GM19025 (cell line): Measurements from ENCODE around the gene ACRBP.
A peak's percentile ranks its signal among the peaks of the same experiment; 100 is the strongest.

Source experiments
- ATAC-seq: cut with Tn5 transposase; IDR thresholded peaks from one replicate; pipeline ENCODE4 v1.9.1; 2021; ENCODE audit warnings: mild to moderate bottlenecking, low read depth, moderate library complexity; ENCODE audit not compliant: unreplicated experiment

Gene ACRBP

DNA sequence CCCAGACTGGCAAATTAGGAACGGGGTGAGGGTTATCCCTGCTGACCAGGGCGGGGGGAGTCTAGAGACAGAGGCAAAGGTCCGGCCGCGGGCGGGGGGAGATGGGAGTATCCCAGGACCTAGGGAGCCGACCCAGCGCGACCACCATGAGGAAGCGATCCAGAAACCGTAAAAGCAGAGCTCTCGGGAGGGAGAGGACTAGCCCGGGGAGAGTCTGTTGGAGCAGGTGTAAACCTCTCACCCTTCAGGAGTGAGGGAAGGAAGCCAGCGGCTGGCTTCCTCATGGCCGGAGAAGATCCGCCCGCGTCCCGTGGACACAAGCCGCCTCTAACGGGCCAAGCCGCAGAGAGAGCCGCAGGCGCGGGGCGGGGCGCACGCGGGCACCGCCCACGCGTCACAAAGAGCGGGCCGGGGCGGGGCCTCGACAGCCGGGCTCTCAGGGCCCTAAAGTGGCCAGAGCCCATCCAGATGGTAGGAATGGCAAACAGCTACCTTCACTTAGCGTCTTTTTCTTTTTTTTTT, at the start of gene ACRBP:
Gene ACRBP, minus strand, starts transcription at position 350 of the 522 bp plus-strand sequence. Its CDS starts 66 bp downstream, at position 284.
- ATAC-seq = no peak

DNA sequence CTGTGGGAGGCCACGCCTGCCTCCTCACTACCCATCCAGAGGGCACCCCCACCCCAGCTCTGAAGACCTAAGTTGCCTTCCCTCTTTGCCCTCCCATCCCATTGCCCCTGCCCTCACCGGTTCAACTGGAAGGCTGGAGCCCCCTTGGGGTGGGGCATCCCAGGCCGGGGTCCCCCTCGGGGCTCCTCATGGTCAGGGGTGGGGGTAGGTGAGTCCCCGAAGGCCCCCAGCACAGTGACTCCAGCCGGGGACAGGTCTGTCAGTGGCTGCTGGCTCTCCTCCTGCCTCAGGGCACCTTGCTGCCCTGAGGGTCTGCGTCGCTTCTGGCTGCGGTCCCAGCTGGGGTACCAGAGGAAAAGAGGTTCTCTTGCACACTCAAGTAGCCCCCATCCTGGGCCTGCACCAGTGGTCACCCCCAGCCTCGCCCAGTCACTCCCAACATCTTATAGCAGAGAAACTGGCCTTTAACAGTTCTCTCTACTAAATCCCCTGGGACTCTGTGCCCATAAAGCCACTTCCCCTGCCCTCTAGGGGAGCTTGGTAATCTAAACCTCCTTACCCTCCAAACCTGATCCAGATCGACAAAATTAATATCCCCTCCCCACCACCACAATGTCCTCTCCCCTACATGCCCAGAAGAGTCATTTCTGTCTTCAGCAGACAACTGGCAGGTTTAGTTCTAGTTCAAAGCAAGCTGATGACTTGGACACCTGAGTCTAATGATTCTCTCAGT, 48.2 kb upstream of the ACRBP start:
- ATAC-seq = no peak

DNA sequence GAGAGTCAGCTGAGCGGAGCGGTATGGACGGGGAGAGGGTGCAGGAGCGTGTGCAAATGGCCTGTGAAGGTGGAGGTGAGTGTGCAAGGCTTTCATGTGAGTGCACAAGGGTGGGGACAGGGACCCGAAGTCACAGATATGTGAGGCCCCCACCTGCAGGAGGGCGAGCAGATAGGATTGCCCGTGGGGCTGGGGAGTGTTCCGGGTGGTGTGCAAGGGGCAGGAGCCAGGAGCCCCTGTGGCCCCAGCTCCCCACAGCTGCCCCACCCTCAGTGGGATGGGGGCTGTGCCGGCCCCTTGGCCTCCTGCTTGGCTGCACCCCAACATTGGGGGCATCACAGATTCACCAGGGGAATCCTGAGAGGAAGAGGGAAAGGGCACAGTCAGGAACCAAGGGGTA, 47.5 kb upstream of the ACRBP start:
- ATAC-seq = no peak

DNA sequence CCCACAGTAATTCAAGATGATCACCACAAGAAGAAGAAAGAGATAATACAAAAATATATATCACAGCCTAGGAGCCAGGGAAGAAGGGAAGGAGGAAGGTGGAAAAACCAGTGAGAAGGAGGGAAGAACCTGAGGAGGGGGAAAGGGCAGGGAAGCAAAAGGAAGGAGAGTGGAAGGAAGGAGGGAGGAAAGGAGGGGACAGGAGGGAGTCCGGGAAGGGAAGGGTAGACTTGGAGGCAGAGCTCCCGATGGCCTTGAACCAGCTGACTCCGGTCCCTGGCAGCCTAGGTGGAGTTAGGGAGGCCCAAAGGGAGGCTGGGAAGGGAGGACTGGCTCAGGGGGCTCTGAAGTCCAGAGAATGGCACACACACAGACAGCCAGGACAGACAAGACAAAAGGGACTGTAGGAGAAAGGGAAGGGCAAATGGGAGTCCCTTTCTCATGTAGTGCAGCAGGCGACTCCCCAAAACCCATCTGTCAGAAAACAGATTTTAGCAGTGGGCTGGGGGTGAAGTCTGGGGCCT, 46.7 kb upstream of the ACRBP start:
- ATAC-seq = no peak

DNA sequence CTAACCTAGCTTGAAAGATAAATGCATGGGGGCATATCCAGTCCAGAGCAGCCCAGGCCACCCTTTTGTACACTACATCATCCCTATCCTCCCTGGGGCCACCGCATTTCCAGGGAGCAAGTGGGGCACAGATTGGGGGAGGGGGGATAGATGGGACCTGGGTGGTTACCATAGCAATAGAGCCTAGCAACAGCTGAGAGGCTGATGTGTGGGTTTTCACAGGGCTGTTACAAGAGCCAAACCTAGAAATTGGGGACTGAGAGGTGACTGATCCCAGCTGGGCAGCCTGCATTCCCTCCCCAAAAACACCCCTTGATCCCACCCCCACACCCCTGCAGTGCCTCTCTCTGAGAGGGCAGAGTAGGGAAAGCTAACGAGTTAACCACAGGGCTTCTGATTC, 45.7 kb upstream of the ACRBP start:
- no peak for ATAC-seq

DNA sequence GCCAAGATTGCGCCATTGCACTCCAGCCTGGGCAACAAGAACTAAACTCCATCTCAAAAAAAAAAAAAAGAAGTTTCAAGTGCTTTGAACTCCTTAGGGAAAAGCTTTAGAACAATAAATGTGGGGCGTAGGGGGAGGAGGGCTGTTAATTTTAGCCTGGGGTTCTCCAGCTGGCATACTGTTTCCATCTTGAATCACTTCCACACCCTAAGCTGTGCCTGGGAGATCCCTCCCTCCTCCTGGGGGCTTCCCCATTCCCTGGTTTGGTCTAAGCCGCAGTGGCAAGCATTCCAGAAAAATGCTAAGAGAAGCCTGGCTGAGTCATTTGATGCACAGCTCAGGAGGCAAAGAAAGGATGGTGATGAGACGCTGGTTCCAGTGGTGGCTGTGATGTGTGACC, 44.2 kb upstream of the ACRBP start:
- no peak for ATAC-seq

DNA sequence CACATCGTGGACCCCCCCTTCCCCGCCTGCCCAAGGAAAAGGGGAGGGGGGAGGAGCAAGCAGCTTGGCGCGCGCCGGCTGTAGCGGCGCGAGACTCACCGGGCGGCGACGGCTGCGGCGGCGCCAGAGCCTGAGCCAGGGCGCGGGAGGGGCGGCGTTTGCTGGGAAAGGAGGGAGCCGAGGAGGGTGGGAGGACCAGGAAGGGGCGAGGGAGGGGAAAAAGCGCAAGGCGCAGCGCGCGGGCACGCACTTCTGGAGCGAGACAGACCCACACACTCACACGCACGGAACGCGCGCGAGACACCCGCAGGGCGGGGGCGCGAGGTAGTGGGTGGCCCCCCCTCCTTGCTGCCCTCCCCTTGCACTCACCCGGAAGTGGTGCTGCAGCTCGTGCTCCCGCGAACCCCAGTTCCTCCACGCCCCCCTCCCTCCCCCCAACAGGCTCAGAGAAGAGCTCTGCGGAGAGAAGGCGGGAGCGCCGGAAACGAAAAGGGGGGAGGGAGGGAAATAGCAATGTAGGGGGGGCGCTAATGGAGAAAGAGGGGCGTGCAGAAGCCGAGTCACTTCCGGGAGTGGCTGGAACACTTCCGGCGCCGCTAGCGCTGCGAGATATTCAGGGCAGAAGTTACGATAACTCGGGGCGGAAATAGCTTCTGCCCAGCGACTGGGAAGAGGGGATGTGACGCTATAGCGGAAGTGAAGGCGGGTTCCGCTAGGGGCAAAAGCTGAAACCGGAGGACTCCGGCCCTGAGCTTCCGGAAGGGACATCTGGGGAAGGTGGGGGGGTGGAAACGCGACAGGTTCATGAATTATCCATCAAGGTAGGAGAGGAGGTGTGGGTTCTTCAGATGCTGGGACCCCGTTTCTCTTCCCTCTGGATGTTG, 42.0 kb upstream of the ACRBP start, which contains the start of gene ZNF384:
Gene ZNF384, minus strand, starts transcription at position 377 of the 884 bp plus-strand sequence. CDS start 9,855 bp downstream, outside the sequence.
- peak; percentile 79 for ATAC-seq

DNA sequence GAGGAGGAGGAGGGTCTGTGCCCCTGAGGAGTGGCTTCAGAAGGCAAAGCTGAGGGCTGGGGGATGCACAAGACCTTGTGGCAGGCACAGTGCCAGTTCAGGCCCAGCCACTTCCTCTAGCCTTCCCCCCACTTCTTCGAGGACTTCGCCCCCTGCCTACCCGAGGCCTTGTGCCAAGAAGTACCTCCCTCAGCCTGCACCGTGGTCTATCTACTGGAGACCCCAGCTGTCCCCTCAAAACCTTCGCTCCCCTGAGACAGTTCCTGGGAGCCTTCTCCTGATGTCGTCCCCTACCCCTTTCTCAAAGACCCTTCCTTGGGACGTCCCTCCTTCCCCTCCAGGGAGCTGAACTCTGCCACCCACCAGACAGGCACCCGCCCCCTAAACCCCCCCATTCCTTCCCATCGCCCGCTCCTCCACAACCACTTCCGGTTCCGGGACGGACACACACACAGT, 41.3 kb upstream of the ACRBP start:
- no peak for ATAC-seq

DNA sequence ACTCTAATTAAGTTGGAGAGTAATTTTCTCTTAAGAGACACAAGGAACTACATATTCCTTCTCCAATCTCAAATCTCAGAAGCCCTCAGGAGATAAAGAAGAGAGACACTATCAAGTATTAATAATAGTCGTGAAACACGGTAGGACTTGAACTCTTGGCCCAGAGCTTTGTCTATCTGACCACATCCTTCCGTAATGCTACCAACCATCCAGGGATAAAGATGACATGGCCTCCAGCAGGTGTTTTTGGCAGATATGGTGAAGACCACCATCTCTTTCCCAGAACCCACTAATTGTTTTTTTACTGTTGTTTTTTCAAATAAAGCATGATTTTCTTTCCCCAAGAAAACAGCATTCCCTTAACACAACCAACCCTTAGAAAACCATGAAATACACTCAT, 38.6 kb upstream of the ACRBP start:
- ATAC-seq = no peak

DNA sequence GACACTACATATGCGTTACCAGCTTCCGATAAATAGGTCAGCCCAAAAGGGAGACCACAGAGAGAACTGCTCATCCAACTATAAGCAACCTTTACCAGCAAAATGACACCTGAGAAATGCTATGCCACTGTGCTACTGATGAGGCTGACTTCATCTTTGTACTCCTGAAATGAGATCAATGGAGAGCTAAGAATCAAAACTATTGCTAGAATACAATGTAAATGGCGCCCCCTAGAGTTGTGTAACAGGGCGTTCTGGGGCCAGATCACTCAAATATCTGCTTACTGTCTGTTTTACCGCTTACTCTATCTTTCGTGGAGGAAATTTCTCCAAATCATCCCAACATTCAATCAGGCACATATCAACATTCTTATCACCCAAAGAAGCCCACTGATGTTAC, 37.4 kb upstream of the ACRBP start:
- ATAC-seq = no peak

DNA sequence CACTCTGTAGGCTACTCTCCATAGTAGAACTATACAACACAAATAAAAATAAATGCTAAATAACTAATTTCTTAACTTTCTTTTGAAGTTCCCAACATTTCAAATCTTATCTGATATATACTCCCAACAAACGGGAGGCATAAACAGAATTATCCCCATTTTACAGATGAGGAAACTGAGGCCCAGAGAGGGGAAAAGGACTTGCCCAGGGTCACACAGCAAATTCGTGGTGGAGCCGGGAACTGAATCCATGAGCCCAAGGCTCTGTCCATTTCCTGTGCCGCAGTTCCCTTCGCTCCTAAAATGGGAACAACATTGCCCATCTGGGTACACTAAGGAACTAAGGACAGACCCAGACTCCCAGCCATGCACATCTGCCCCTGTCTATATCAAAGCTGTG, 29.7 kb upstream of the ACRBP start:
- ATAC-seq = no peak

DNA sequence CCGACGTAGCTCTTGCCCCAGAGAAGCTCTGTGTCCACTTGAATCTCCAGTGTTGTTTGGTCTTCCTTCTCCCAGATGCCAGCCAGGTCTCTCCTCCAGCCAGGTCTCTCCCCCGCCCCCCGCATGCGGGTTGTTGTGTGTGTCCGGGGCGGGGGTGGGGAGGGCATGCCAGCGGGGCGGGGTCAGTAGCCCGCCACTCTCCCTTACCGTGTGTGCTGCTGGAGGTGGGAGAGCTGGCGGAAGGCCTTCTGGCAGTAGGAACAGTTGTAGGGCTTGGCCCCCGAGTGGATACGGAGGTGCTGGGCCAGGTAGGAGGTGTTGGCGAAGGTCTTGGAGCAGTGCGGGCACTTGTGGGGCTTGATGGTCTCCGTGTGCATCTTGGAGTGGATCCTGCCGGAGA, 24.9 kb upstream of the ACRBP start:
- ATAC-seq = no peak

DNA sequence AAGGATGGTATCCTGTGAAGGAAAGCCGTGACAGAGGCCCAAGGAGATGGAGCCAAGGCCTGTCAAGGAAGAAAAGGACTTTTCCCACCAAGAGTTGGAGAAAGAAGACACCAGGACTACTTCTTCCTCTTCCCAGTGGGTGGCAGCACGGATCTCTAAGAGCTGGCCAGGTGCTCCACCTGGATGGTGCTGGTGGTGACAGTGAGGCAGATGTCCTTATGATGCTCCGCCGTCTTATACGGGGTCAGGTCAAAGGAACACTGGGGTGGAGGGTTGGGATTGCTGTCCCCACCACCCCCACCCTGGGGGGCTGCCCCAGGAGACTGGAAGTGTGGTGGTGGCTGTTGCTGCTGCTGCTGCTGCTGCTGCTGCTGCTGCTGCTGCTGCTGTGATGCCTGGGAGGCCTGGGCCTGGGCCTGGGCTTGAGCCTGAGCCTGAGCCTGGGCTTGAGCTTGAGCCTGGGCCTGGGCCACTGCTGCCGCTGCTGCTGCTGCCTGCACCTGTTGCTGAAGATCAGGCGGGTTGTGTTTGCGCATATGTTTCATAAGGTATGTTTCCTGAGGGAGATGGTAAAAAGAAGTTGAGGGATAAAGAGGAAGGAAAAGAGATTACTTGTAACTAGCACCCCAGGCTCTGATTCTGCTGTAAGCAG, 20.5 kb upstream of the ACRBP start:
- no peak for ATAC-seq

DNA sequence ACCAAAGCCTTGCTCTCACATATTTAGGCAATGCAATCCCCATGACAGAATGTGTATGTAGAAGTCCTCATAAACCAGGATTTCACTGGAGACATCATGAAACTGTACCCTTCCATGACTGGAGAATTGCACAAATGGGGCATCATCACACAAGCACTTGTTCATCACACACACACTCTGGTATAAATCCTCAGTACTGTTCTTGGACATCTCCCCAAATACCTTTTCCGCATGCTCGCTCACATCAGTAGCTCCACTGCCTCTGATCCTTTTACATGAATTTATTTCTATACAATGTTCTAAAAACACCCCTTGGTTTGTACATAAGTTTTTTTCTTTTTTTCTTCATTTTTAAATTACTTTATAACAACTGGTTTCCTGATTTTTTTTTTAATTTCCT, 19.0 kb upstream of the ACRBP start:
- ATAC-seq = no peak

DNA sequence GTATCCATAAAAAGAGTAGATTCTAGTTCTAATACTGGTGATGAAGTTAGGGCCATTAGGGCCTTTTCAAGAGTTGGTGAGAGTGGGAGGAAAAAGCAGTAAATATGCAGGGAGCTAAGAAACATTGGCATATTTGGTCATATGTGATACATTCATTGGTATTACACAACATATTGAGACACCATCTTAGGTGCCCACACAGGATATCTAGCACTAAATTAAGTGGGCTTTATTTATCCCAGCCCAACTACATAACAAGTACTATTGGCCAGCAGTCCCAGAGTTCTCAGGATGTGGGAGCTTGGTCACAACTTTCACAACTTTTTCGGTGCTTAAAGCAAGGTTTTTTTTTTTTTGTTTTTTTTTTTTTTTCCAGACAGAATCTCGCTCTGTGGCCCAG, 17.7 kb upstream of the ACRBP start:
- ATAC-seq = no peak

DNA sequence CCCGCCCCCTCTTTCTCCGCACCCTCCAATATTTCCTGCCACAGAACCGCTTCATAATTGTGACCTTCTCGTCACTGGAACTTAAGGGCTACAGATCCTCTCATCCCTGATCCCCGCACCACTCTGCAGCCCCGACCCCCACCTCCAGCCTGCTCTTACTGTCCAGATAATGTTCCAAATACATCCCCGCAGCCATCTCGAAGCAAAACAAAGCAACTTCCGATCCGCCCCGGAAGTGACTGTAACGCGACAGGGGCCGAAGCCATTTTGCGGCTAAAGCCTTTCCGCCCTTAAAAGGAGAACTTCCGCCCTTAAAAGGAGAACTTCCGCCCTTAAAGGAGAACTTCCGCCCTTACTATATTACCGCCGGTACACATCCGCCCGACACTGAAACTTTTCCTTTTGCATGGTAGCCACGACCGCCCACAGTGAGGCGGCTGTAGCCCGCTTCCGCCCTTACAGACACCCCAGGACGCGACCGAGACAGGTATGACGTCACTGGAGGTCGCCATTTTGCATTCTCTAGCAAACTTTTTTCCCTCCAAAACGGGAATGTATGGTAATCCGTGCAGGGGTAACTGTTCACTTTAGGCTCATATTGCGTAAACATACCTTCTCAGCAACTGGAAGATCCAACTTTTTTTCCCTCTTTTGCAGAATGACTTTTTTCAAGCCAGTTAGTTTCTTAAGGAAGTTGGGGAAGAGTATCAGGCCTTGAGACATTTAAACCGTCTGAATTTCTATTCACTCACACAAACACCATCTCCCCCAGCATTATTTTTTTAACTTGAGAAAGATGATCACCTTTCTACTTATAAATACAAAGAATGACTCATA, 15.9 kb upstream of the ACRBP start, which contains the start of gene ING4:
Gene ING4, minus strand, starts transcription at position 214 of the 837 bp plus-strand sequence. Its CDS starts 18 bp downstream, at position 196.
- ATAC-seq = peak; percentile 98

DNA sequence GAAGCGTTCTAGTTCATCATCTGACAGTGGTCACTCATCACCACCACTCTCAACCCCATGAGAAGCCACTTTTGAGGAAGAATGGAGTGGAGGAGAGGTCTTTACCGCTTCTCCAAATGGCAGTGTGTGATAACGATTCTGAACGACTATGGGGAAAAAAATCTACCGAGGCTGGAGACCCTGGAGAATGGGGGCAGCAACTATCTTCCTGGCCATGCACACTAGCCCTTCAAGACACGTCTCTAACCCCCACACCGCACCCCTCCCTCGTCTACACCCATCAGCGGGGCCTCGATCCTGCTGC, 15.3 kb upstream of the ACRBP start:
- no peak for ATAC-seq

DNA sequence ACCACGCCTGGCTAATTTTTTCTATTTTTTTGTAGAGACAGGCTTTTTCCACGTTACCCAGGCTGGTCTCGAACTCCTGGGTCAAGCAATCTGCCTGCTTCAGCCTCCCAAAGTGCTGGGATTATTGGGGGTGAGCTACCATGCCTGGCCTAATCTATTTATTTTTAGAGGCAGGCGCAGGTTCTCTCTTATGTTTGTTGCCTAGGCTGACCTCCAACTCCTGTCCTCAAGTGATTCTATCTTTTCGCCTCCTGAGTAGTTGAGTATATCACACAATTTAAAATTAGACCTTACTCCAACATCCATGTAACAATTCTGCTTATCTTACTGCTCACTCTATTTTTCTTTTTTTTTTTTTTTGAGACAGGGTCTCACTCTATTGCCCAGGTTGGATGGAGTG, 6.8 kb upstream of the ACRBP start:
- no peak for ATAC-seq

DNA sequence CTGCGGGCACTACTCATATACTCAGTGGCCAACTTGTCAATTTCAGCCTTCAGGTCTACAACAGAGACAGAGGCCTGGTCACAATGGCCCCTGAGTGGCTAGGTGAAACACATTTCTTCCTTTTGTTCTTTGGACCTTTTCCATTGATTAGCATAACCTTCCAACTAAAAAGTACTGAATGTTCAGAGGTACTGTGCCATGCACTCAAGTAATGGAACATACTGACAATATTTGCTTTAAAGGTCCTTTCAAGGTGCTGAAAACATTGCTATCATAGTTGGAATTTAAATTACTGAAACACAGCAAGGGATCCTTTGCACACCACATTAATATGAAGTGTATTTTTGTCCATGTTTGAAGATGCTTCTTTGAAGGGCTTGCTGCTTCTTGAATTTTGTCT, 6.1 kb upstream of the ACRBP start:
- ATAC-seq = no peak

DNA sequence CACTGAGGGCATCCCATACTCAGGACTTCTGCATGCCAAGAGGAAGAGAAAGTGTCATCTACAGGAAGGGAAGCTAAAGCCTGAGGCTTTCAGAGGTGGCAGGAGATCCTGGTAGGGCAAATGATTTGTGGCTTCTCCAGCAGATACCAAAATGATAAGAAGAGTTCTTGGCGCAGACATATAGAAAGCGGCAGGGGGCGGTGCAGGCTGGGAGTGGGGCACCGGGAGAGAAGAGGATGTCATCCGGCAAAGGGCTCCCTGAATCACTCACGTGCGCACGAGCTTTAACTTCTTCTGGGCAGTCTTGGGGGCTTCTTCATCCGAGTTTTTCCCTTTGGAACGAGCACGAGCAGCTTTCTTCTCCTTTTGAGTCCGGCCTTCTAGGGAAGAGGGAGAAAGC, 5.2 kb upstream of the ACRBP start:
- ATAC-seq = no peak
